SK-MEL-5 (cell line): ENCODE data around the gene SYVN1. TPM values are rescaled to one million over a fixed set of nuclear protein-coding genes. Genes with fewer than 3 reads are reported as not detected.
A peak's percentile ranks its signal among the peaks of the same experiment; 100 is the strongest.

Experiments used
- DNase-seq: peaks from one replicate; pipeline ENCODE4 v3.0.0-alpha.2; 2016; ENCODE audit warnings: low read depth, low spot score
- in situ Hi-C: cut with HindIII; loops from 2 replicates; pipeline ENCODE4 v1.10.0; 2016; ENCODE audit warnings: low sequenced_read_pairs, high pct_unique_total_duplicates, low pct_unique_long_range_greater_than_20kb
- total RNA-seq: library from RNA; depleted of rRNA; stranded (reverse); fragments of >200 nt; shearing (Covaris generic); gene quantifications from 2 replicates; pipeline ENCODE4 v1.2.3, GENCODE V29; 2014

The SYVN1 gene
- total RNA-seq, 1 experiment from 2014 or later: 8.9 TPM

- DNase-seq: no peak
- in situ Hi-C loops: no loop called here
Measured at GRCh38 chr11:65107751-65108468, 26.4 kb downstream of the SYVN1 start.

GRCh38 chr11:65107078-65107477 lies 27.2 kb downstream of the SYVN1 start:
- in situ Hi-C loops: no loop called here
- DNase-seq: no peak

DNA sequence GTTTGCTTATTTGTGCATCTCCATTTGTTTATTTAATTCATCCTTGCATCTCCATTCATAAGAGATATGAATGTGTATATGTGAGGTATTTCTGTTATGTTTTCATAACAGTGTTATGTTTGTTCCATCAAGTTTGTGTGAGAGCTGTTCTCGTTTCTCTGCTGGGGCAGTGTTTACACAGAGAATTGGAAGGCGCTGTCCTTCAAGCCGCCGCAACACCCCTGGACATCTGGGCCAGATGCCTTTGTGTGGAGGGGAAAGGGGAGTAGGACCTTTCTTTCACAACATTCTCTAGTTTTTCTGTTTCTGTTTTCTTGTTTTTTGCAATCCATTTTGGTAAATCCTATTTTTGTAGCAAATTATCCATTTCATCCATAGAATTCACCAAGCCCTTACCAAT lies 29.7 kb downstream of the SYVN1 start:
- in situ Hi-C loops: no loop called here
- no peak for DNase-seq

DNA sequence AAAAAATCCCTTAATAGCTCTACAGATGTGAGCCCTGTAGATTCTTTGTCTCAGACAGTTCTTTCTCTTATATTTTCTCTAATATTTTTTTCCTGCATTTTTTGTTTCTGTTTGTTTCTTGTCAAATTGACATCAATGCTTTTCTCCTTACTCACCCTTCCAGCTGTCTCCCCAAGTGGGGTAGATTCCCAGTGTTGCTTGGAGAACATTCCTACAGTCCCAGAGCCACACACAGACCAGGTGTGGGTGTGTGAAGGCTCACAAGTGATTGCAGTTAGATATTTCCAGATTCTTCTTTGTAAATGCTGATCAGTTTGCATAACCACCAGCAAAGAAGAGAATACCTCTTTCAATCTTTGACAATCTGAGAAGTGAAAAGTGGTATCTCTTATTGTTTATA lies 30.8 kb downstream of the SYVN1 start:
- in situ Hi-C loops: no loop called here
- no peak for DNase-seq

- peak; percentile 75 for DNase-seq
- in situ Hi-C loops: no loop called here
Measured at GRCh38 chr11:65102142-65103095, 31.9 kb downstream of the SYVN1 start.

- no peak for DNase-seq
Measured at GRCh38 chr11:65100674-65101350, 33.5 kb downstream of the SYVN1 start.

GRCh38 chr11:65096926-65097325 lies 37.4 kb downstream of the SYVN1 start:
- DNase-seq: no peak
- in situ Hi-C loops: no loop called here

More at GRCh38 chr11:65100674-65101350, 33.5 kb downstream of the SYVN1 start:
- in situ Hi-C loops: no loop called here

GRCh38 chr11:65095974-65096806 lies 38.1 kb downstream of the SYVN1 start, which contains the start of gene VPS51:
VPS51 (plus strand) TSS chr11:65096214; CDS start chr11:65096251, 37 bp downstream.
- peak; percentile 82 for DNase-seq
- in situ Hi-C loops: no loop called here

DNA sequence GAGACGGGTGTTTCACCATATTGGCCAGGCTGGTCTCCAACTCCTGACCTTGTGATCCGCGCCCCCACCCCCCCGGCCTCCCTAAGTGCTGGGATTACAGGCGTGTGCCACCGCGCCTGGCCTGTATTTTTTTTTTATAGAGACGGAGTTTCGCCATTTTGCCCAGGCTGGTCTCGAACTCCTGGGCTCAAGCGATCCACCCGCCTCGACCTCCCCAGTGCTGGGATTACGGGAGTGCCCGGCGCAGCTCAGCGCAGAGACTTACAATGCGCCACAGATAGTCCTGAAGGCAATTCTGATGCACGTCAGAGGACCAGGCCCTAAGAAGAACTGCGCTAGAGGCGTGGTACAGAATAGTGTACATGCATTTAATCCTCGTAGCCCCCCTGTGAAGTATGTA lies 38.9 kb downstream of the SYVN1 start:
- in situ Hi-C loops: no loop called here
- DNase-seq: no peak

DNA sequence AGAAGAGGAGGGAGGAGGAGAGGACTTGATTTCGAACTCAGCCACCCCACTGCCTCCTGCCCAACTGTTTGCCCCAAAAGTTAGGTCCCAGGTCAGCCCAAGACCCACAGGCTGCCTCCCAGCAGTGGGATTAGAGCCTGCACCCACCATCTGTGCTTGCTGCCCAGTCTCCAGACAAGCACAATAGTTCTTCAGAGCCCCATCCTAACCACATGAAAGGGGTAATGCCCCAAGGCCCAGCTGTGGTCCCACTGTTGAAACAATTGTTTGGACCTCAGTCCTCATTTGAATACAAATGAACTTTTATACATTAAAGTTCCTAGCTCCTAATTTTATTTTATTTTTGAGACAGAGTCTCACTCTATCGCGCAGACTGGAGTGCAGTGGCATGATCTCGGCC lies 43.7 kb downstream of the SYVN1 start:
- DNase-seq: no peak
- in situ Hi-C loops: no loop called here

GRCh38 chr11:65089621-65090020 lies 44.7 kb downstream of the SYVN1 start:
- in situ Hi-C loops: no loop called here

DNA sequence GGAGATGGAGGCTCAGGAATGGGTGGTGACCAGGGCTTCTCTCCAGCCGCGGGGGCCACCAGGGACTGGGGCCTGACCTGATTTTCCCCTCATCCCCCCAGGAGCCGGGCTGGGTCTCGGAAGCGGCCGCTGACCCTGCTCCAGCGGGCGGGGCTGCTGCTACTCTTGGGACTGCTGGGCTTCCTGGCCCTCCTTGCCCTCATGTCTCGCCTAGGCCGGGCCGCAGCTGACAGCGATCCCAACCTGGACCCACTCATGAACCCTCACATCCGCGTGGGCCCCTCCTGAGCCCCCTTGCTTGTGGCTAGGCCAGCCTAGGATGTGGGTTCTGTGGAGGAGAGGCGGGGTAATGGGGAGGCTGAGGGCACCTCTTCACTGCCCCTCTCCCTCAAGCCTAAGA lies 46.5 kb downstream of the SYVN1 start:
- in situ Hi-C loops: no loop called here
- no peak for DNase-seq

More at GRCh38 chr11:65089621-65090020, 44.7 kb downstream of the SYVN1 start:
- no peak for DNase-seq

DNA sequence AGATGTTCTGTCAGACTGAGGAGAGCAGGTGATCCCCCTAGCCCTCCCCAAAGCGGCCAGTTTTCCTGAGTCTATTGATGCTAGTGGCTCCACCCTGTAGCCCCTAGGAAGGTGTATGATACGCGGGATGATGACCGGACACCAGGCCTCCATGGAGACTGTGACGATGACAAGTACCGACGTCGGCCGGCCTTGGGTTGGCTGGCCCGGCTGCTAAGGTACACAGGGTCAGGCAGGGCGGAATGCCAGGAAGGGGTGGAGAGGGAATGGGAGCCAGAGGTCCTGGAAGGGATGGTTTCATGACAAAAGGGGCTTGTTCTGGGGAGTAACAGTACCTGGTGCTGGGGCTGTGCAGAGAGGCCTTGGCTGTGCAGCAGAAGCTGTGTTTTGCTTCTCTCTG lies 47.1 kb downstream of the SYVN1 start:
- in situ Hi-C loops: no loop called here

GRCh38 chr11:65086809-65087208 lies 47.5 kb downstream of the SYVN1 start:
- in situ Hi-C loops: no loop called here
- no peak for DNase-seq

More for the DNA sequence above, 47.1 kb downstream of the SYVN1 start:
- no peak for DNase-seq

- in situ Hi-C loops: no loop called here
- no peak for DNase-seq
Measured at GRCh38 chr11:65085446-65085845, 48.9 kb downstream of the SYVN1 start.

- DNase-seq: no peak
- in situ Hi-C loops: no loop called here
Measured at GRCh38 chr11:65084598-65085375, 49.5 kb downstream of the SYVN1 start.
